GM19463 (cell line): Measurements from ENCODE around the gene HOXC11.

Source experiments
- ATAC-seq: cut with Tn5 transposase; IDR thresholded peaks from one replicate; pipeline ENCODE4 v1.9.1; 2021; ENCODE audit warnings: mild to moderate bottlenecking, moderate library complexity; ENCODE audit not compliant: unreplicated experiment

Gene HOXC11

GRCh38 chr12:53956251-53956887, 16.6 kb upstream of the HOXC11 start:
- no peak for ATAC-seq

DNA sequence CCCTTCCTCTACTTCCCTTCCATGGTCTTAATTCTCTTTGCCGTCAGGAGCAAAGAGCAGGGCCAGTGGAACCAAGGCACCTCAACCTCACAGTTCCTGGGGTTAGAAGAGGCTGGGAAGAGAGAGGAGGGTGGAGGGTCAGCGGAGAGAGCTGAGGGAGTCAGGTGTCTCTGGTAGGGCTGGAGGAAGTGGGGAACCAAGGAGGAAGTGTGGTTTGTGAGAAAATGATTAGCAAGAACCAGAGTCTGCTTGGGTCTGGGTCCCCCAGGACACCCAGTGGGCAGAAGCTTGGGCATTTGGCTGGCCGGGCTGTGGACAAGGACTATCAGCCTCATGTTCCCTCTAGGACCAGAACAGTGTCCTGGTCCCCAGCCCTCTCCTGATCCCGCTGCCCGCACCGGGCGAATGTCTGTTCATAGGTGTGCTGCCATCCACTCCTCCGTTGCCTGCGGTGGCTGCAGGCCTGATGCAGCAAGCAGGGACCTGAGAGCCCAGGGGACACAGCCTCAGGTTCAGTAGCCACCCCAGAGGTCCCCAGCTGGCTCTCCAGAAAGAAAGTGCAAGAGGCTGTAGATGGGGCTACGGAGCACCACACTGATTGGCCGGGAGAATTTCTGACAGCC, 15.9 kb upstream of the HOXC11 start:
- ATAC-seq = no peak

DNA sequence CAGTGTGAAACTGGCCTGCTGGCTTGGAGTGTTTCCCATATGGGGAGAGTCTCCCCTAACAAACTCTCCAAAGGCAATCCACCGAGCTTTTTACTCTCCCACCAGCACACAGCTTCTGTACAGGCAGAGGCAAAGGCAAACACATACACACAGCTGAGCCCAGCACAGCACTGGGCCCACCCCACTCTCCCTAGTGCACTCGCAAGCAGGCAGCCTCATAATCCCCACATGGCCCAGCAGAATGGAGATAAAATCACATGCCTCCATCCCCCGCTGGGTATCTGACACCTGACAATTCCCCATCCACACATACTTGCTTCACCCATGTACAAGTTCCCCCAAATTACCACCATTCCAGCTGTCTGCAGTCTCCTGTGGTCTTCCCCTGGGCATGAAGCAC, 14.8 kb upstream of the HOXC11 start:
- no peak for ATAC-seq

GRCh38 chr12:53959314-53959713, 13.6 kb upstream of the HOXC11 start:
- no peak for ATAC-seq

DNA sequence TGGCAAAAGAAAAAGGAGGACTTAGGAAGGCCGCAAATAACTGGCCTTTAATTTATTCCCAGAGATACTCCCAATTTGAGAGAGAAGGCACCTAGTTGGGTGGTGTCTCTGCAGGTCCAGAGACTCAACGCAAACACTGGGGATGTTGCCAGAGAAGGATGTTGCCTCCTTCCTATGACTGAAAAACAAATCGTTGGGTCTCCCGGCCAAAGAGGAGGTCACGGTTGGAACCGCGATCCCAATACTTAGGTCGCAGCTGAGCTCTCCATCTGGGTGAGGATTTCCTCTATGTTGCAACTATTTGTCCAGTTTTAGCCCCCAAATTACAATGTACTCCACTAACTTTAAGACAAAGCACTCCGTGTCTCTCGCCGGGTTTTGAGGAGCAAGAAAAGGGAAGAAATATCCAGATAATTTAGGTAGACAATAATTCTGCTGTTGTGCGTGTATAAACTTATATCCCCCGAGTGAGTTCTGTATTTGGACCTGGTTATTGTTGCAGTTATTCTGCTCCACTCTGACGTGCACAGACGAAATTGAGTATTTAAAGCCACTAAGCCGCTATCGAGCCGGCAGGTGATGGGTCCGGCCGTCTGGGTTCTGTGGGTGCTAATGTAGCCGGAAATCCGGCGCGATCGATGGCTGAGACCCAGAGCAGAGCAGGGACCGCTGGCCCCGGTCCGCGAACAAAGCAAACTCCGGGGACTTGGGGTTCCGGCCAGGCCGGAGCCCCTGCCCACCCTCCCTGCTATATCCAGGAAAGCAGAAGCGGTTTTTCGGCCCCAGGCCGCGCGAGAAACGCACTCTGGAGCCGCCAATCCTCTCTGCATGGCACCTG, 12.5 kb upstream of the HOXC11 start:
- no peak for ATAC-seq

GRCh38 chr12:53961025-53961761, 11.7 kb upstream of the HOXC11 start:
- no peak for ATAC-seq

DNA sequence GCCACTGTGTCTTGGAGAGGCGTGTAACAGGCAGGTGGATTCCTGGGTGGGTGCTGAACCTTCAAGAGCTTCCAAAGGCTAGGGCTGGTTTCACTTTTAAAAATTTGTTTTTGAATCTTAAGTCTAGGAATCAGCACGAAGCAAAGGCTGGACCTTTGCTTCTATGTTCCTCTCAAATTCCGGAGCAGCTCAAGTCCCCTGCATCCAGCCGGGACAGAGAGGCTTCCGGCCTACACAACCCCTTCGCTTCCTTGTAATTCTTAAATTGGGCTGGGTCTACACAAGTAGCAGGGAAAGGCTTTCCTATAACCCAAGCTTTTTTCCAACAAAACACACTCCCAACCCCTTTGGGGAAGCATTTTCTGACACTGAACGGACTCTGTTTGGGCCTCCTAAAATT, 9.9 kb upstream of the HOXC11 start:
- no peak for ATAC-seq

DNA sequence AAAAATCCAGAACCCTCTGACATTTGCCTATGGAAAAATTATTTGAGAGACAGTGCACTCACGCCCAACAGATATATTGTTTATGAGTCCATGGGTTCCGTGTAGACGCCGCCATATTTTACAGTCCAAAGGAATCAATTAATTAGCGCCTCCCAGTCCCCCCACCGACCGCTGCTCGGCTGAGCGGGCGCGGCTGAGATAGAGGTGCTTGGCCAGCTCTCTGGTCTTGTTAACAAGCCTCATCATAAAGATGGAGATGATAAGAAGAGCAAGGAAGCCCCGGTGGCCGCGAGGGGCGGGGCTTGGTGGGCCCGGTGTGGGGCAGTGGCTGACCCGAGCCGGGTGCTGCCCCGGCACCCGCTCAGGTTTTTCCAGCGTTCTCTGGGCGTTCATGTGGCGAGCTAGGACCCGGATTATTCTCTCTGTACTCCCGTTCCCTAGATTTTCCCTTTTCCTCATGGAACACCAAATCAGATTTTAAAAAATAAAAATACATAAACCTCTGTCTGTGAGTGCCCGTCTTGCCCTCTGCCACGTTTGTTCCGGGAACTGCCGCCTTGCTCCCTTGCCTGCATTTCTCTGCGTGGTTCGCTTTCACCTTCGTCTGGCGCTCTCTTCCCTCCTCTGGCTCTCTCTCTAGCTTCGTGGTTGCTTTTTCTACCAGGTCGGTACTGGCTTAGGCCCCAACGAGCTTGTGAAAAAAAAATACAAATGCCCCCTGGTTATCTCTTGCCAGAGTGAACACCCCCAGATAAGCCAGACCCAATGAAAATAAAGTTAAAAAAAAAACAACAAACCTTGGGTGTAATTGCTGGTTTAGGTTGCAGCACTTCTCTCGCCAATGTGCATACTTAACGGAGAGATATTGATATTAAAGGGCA, 9.3 kb upstream of the HOXC11 start:
- ATAC-seq = no peak

DNA sequence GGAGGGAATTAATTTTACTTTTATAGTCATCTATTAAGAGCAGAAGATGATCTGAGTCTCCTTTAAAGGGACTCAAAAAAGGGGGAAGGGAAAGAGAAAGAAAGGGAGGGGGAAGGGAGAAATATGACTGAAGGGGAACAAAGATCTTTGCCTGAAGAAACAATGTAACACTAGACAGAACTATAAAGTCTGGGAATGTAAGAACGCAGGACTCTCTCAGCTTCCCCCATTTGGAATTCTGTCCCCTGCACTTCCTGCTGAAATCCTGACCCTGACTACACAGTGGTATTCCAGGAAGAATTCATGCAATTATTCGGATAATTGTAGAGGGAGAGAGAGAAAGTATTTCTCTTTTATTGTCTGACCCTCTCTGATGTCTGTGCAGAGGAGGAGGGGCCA, 8.6 kb upstream of the HOXC11 start:
- ATAC-seq = no peak

DNA sequence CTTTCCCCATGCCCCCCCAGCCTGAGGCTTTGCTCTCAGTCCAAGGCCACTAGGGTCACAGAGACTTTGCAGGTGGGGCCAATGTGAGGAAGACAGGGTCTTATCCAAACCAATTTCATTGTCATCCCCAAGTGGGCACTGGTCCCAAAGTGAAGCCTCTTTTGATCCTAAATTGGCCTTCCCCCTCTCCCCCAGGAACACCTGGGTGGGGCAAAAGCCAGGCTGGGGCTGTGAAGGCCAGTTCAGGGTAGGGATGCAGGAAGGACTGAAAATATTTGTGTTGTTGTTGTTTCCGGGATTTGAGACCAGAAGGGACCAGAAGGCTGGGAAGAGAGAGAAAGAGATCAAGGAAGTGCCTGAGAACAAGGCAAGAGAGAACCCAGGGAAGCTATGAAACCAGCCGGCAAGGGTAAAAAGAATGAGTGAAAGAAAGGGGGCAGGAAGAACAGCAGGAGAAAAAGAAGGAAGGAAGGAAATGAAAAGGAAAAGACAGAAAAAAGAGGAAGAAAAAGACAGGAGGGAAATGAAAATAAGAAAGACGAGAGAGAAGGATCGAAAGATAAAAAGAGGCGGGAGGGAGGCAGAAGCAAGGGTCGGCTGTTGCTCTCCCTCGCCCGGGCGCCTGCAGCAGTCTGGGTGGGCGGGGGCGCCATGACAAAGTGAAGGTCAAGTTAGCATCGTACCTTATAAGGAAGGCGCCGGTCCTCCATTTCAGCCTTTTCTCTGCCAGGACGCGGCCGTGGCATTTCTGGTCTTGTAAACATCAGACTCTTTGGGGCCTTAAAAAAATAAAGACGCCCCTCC, 7.4 kb upstream of the HOXC11 start:
- no peak for ATAC-seq

- ATAC-seq = no peak
Measured at GRCh38 chr12:53966085-53966384, 6.9 kb upstream of the HOXC11 start.

GRCh38 chr12:53966385-53967133, 6.4 kb upstream of the HOXC11 start:
- ATAC-seq = no peak

- no peak for ATAC-seq
Measured at GRCh38 chr12:53967421-53967925, 5.5 kb upstream of the HOXC11 start.

- ATAC-seq = no peak
Measured at GRCh38 chr12:53968214-53969127, 4.5 kb upstream of the HOXC11 start.

- no peak for ATAC-seq
Measured at GRCh38 chr12:53969588-53970259, 3.2 kb upstream of the HOXC11 start.

DNA sequence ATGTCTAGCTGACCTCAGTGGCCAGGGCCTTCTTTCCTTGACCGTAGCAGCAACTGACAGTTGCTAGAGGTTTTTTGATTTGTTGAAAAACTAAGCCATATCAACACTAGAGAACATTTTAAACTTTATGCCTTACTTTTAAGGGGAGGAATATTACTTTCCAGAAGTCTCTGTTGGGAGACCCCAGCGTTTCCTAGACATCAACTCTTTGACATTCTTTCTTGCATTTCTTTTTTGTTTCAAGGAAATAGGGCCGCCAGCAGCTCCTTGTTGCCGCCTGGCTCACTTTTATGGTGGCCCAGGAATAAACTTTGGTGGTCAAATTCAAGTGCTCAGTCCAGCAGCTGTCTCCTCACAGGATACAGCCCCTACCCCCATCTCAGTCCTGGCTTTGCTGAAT, 2.5 kb upstream of the HOXC11 start:
- ATAC-seq = no peak

GRCh38 chr12:53971129-53971528, 1.8 kb upstream of the HOXC11 start:
- no peak for ATAC-seq
